Measurements from ENCODE around the gene AFF3.

The AFF3 gene

DNA sequence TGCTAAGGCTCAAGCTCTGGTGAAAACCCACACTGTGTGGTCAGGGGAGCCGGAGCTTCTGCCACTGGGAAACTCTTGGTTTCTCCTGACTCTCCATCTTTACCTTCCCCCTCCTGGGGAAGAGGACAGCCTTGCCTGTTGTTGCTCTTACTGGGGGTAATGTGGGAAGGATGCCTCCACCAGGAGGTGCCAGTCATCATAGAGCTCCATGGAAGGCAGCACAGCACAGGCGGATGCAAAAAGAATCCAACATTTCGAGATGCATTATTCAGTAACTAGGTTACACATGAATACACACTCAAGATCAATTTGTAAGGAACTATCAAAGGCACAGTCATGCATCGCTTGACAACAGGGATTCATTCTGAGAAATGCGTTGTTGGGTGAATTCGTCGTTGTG, 322.6 kb downstream of the AFF3 start:
- DNase-seq, result no peak

DNA sequence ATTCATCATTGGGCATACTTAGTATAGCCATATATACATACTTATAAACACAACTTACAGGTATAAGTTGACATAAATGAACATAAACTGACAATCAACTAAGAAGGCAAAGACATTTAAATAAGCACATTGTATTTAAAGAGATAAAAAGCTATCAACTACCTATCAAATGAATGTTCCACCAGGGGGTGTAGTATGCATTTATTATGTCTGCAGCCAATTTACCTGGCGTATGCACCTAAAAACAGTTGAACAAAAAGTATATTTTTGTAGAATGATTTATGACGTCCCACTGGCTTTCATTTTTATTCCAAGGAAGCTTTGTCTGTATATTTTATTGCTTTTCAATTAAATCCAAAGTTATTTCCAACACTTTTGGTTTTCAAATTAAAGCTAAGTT, 323.5 kb downstream of the AFF3 start:
- no peak for DNase-seq

DNA sequence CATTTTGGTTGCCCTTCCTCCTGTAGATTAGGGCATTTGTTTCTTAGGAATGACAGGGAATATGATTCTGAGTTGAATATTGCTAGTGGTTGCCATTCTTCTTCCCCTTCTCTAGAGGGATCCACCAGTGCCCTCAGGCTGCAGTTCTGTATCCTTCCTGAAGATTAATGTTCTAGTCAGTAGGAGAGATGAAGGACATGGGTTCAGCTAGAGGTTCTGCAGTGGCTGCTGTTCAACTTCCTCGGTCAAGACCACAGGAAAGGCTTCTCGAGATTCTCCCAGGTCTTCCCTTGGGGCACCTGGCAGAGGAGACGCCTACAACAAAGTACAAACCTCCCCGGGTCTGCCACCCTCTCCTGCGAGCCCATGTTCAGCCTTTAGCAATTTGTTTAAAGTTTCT, 325.5 kb downstream of the AFF3 start:
- DNase-seq, result no peak

DNA sequence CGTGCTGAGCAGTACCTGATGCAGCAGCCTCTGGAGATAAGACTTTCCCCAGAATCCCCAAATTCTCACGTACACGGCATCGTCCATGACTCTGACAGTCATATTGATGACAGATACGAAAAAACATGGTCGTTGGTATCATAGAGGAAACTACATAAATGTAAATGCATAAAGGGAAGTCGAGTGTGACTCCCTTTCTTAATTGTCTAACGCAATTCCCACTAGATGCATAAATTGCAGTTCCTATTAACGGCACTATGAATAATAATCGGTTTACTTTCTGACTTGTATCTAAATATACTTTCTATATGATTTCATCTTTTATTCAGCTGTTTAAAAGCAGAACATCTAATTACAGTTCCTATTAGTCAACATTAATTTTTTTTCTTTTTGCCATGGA, 330.0 kb downstream of the AFF3 start:
- no peak for DNase-seq

DNA sequence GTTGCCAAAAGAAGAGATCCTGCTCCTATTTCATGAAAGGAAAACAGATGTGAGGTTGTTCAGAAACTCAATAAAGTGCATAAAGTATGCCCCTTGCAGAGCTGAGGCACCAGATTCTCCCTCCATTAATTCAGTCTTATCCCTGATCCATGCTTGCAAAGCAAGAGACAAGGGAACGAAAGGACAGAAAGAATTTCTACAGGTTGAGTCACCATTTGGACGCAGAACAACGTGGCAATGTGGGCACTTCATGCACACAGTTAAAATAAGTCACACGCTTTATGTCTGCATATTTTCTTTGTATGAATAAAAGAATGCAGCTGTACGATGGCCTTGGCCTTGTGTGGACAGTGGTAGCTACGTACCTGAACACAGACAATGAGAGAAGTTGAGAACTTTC, 330.8 kb downstream of the AFF3 start:
- peak; percentile 82 for DNase-seq

DNA sequence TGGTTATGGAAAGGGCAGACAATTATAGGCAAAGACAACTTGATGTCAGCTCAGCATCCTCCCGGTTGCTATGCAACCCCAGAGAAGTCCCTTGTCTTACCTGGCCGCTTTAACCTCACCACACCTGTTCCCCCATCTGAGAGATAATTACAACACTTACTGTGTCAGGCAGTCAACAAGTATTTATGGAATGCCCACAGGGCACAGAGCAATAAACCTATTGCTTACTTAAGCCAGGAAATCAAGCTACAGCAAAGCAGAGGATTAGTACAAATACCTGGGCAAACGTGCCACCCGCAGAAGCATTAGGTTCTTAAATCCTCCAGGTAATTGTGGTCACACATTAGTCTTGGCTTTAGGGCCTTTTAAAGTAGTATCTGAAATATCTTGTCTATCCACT, 332.2 kb downstream of the AFF3 start:
- DNase-seq, result no peak

DNA sequence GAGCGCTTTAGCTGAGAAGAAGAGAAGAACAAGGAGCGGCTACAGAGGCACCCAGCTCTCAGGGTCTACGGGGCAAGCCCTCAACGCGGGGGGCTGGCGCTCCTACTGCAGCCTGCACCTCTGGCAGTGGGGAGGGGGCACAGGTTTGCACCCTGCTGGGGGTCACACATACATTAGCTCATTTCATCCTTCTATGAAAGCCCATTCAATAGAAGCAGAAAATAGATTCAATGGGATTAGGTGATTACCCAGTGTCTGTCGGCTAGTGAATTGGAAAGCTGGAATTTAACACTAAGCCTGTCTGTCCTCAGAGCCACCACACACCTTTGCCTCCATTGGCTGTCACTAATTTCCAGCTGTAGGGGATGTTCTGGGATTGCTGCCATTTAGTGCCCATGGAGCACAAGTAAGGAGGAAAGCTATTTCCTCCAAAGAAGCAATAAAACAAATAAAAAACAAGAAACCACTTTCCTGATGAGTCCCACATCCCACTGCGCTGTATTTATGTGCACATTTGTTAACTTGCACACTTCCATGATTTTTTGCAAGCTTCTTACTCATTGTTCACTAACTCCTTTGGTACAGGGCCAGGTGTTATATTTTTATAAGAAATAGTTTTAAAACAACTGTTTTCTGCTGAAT, 333.0 kb downstream of the AFF3 start:
- DNase-seq, result no peak

DNA sequence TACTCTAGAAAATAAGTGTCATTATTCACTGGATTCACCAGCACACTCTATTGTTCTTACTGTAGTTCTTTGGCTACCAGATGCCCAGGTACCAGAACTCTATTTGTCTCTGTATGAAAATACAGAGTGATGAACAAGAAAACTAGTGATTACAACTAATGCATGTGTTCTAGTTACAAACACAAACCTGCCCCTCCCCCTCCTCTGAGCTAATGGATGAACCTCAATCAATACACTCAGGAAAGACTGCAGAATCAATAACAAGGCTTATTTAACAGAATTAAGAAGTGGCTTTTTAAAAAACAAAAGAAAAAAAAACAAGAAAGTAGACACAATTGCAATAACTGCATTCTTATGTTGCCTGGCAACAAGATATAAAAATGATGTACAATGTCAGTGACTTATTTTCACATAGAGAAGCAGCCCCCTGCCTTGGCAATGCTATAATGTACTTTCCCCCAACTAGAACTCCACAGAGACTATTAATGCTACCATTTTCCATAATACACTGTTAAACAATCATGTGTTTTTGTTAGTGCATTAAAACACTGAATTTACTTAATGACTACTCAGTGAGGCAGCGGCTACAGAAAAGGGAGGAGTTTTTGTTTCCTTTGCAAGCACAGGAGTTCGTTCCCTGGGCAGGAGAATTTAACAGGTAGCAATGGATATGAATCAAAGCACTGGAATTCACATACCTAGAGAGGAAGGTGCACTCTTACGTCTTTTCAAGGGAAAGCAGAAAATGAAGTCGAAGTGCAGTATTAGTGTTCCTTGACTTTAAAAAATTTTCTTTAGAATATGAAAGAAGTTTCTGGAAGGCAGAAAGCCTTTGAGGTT, 333.8 kb downstream of the AFF3 start:
- DNase-seq, result no peak

DNA sequence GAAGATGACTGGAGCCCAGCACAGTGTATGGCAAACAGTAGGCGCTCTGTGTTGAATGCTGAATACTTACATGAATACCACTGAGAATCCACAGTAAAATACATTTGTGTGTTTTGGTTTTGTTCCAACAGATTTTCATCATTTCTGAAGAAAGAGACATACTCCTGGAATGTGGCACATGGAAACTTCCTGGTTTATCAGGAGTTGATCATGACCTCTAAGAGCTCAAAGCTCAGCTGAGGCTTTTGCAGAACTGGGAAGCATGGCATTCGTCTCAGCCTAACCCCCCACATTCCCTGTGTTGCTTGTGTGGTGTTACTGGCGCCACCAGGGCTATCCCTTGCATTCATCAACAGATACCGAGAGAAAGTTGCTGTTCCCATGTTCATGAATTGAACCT, 335.6 kb downstream of the AFF3 start:
- peak; percentile 85 for DNase-seq

DNA sequence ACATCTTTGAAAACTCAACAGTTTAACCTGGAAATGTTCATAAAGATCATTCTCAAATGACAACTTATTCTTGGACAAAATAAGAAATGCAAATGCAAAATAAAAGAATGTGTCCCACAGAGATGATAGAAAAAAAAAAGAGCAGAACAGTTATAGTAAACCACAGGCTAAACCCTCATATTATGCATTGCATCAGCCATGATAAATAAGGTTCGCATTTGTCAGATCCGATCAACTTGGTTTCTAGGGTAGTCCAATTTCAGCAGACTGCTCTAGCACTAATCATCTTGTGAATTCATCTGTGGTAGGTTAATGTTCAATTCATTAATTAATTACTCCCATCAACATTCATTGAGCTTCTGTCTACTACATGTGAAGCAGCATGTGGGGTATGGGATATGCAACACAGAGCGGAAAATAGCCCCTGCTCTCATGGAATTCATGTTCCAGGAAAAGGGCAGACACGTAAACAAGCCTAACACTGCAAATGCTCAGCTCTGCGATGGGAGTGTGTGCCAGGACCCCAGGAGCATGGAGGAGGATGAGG, 336.4 kb downstream of the AFF3 start:
- DNase-seq, result no peak

DNA sequence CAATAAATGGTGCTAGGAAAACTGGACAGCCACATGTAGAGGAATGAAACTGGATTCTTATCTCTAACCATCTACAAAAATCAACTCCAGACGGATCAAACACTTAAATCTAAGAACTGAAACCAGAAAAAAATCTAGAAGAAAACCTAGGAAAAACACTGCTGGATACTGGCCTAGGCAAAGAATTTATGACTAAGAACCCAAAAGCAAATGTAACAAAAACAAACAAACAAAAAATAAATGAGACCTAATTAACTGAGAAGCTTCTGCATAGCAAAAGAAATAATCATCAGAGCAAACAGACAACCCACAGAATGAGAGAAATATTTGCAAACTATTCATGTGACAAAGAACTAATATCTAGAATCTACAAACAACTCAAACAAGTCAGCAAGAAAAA, 338.5 kb downstream of the AFF3 start:
- no peak for DNase-seq

DNA sequence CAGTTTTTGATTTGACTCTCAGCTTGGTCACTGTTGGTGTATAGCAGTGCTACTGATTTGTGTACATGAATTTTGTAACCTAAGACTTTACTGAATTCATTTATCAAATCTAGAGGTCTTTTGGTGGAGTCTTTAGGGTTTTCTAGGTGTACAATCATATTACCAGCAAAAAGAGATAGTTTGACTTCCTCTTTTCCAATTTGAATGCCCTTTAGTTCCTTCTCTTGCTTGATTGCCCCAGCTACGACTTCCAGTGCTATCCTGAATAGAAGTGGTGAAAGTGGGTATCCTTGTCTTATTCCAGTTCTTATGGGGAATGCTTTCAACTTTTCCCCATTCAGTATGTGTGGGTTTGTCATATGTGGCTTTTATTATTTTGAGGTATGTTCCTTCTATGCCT, 339.7 kb downstream of the AFF3 start:
- no peak for DNase-seq

DNA sequence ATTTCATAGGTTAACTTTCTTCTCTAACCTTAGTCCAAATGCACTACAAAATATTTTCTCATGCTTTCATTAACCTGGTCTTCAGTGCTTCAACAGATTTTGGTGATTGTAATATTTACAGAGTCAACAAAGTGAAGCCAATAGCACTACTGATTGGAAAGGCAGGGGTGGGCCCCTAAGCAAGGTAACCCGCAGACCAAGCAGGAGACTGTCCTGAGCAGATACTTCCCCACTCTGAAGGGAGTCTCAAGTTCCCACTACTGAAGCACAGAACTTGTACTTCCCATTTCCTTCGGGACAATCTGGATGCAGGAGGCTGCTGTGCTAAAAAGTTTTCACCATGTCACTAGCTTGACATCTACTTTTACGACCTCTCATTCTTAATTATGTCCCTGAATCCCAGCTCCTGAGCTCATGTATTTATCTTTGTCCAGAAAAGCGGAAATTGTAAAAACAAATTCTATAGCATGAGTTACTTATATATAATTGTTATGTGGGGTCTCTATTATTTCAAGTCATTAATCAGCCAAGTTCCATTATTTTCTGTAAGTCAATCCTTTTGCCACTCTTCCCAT, 341.0 kb downstream of the AFF3 start:
- no peak for DNase-seq

DNA sequence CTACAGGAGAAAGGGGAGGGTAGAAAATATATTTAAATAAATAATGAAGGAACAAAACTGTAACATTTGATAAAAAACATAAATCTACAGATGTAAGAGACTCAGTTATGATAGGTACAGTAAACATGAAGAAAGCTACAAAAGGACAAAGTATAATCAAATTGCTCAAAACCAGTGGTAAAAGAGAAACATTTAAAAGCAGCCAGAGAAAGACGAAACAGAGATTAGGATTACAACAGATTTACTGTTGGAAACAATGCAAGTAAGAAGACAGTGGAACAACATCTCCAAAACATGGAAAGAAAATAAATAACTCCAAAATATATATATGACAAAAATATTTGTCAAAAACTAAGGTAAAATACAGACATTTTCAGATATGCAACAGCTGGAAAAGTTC, 344.9 kb downstream of the AFF3 start:
- no peak for DNase-seq

DNA sequence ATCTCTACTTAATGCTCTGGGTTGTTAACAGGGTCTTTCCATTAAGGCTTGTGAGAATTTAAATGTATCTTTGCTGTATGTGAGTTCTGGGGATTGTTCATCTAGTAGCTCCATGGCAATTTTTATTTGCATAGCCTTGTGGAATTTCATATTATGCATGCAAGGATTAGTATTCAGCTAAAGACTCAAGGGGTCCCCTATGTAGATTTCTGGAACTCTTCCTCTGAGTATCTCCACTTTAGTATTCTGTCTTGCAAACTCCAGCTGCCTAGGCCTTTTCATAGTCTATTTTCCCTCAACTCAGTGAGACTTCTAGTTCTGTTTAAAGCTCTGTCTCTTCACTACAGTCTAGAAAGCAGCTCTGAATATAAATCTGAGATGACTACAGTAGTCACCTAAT, 348.0 kb downstream of the AFF3 start:
- DNase-seq, result no peak

DNA sequence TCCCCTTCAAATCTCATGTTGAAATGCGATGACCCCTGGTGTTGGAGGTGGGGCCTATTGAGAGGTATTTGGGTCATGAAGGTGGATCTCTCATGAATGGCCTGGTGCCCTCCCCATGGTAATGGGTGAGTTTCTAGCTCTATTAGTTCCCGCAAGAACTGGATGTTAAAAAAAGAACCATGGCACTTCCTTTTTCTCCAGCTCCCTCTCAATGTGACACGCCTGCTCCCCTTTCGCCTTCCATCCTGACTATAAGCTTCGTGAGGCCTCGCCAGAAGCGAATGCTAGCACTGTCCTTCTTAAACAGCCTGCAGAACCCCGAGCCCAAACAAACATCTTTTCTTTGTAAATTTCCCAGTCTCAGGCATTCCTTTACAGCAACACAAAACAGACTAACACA, 349.4 kb downstream of the AFF3 start:
- DNase-seq, result no peak

DNA sequence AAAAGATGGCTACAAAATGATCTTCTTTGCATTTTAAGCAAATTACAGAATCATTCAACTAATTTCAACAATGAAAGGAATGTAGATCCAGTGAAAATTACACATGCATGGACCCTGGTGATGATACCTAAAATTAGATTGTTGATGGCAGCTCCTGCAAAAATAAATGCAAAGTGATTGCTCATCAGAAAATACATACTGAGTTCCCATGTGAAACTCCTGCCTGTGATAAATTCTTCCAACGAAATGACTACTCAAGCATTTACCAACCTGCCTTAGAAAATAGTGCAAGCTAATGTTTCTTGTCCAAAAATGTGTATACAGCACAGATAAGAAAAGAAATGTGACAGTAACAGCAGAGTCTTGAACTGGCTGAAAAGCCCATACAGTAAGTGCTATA, 352.5 kb downstream of the AFF3 start:
- peak; percentile 27 for DNase-seq

DNA sequence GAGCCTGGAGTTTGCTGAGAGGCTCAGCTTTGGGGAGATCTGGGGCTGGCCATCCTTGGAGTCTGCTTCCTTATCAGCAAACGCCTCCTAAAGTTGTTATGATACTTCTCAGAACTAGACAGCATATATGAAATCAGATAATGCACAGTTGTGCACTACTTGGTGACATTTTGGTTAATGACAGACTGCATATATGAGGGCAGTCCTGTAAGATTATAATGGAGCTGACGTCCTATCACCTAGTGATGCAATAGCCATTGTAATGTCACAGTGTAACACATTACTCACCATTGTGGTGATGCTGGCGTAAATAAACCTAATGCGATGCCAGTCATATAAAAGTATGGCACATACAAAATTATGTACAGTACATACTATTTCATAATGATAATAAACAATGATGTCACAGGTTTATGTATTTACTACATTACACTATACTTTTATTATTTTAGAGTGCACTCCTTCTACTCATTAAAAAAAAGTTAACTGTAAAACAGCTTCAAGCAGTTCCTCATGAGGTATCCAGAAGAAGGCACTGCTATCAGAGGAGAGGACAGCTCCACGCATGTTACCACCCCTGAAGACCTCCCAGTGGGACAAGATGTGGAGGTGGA, 354.5 kb downstream of the AFF3 start:
- no peak for DNase-seq

DNA sequence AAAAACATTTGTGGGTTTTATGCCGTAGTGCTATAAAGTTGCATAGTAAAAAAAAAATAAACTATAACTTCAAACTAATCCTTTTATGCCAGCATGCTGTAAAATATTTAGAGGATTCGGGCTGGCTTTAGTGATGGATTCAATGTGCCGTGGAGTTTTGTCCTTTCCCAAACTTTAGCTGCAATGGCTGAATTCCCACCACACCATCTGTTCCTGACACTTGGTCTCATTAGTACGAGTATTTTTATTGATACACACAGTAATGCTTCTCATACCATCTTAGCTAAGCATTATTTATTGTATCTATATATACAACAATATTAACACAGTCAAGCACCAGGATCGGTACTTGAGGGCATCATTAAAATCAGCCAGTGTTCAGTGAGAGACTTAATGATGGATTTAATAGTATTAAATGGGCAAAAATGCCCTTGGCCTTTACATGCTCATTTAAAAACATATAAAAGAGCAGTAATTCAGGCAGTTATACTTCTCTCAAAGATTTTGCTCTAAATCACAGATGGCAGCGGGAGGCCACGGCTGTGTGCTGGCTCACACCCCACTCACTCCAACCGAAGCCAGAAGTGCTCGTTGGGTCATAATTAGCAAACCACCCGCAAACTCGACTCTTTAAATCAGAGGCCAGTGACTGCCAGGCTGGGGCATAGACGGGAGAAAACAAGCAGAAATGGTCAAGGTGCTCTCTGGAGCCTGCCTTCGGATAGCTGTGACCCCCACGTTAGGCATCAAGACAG, 355.6 kb downstream of the AFF3 start:
- DNase-seq, result no peak

DNA sequence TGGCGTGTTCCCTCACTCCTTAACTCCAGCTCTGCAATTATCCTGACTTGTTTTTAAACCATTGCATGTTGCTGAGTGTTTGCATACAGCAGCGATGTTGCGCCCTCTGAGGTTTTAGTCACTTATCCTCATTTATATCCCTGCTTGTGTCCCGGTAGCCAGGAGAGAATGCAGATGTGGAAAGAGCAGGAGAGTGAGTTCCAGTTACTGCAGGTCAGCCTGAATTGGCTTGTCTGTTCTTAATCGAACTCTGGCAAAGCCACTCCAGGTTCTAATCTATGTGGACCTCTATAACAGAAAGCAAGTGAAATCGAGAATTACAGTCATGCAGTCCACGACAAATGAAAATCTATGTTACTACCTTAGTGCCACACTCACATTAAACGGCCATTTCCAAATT, 357.4 kb downstream of the AFF3 start:
- no peak for DNase-seq

DNA sequence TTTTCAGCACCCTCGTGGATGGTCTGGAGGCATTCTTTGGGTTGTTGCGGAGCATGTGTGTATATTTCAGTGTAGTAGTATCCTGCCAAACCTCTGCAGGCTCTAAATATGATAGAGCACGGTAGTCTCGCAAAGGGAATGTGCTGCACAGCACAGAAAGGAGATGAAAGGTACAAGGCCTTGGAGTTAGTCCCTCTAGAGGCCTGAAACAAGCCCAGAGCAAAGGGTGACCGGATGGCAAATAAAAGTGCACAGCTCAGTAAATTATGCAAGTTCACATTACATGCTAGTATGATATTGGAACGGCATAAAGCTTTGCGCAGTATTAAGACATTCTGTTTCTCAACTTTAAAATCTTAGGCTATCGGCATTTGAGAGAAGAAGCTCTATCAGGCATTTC, 358.1 kb downstream of the AFF3 start:
- DNase-seq, result no peak

DNA sequence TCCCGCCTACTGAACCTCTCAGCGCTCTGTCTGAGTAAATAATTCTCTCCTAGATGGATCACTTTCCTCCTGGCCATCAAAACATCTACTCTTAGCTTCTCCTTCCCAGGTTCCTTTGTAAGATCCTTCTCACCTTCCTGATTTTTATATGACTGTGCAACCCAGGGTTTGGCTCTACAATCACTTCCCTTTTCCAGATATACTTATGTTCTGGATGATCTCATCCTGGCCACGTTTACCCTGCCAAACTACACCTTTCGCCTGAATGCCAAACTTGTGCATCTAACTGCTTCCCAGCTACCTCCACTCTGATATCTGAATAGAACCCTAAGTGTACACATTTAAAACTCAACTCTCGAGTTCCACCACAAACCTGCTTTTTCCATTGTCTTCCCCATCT, 362.1 kb downstream of the AFF3 start:
- DNase-seq, result no peak

DNA sequence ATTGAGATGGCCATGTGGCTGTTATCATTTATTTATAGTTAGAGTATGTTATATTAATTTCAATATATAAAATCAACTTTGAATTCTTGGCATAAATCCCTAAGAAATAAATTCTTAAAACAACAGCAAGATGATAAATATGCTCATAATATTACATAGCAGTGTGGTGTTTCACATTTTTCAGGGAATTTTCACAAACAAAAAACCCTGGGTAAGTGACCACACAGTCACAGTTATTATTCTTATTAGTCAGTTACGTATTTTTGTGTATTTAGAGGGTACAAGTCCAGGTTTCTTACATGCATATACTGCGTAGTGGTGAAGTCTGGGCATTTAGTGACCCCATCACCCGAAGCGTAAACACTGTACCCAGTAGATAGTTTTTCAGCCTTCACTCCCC, 363.1 kb downstream of the AFF3 start:
- DNase-seq, result no peak
